ENCODE measurements around the gene EPAS1.

The EPAS1 gene

GRCh38 chr2:46381871-46382270 is 84.7 kb downstream of the EPAS1 start:
- Mint-ChIP-seq H3K36me3 (no peaks in the 10 kb centered on the region), H3K4me3 (no peak overlapping the region), H3K4me1 (no peaks in the 10 kb centered on the region), H3K27ac (no peak overlapping the region), H3K27me3 (no peaks in the 10 kb centered on the region), H3K9me3 (no peaks in the 10 kb centered on the region)

GRCh38 chr2:46382331-46383112 is 85.3 kb downstream of the EPAS1 start:
- Mint-ChIP-seq H3K36me3 (no peaks in the 10 kb centered on the region), H3K9me3 (no peaks in the 10 kb centered on the region), H3K27ac (no peak overlapping the region), H3K4me1 (no peaks in the 10 kb centered on the region), H3K4me3 (no peak overlapping the region), H3K27me3 (no peaks in the 10 kb centered on the region)

GRCh38 chr2:46383113-46383395 is 85.8 kb downstream of the EPAS1 start:
- Mint-ChIP-seq H3K9me3 (no peaks in the 10 kb centered on the region), H3K4me1 (no peaks in the 10 kb centered on the region), H3K27me3 (no peaks in the 10 kb centered on the region), H3K27ac (no peak overlapping the region), H3K36me3 (no peaks in the 10 kb centered on the region), H3K4me3 (no peak overlapping the region)

- no peaks in the 10 kb centered on the region for H3K9me3 Mint-ChIP-seq
- H3K27ac Mint-ChIP-seq: no peak overlapping the region
- H3K27me3 Mint-ChIP-seq: no peaks in the 10 kb centered on the region
- H3K36me3 Mint-ChIP-seq: no peaks in the 10 kb centered on the region
- no peaks in the 10 kb centered on the region for H3K4me1 Mint-ChIP-seq
- H3K4me3 Mint-ChIP-seq: no peak overlapping the region
Measured at GRCh38 chr2:46383784-46384456, 86.7 kb downstream of the EPAS1 start.

GRCh38 chr2:46384457-46384815 is 87.2 kb downstream of the EPAS1 start:
- H3K36me3 Mint-ChIP-seq: no peaks in the 10 kb centered on the region
- H3K27ac Mint-ChIP-seq: no peak overlapping the region
- H3K4me3 Mint-ChIP-seq: no peak overlapping the region
- H3K4me1 Mint-ChIP-seq: no peaks in the 10 kb centered on the region
- no peaks in the 10 kb centered on the region for H3K27me3 Mint-ChIP-seq
- H3K9me3 Mint-ChIP-seq: no peaks in the 10 kb centered on the region

- no peak overlapping the region for H3K4me3 Mint-ChIP-seq
- H3K27ac Mint-ChIP-seq: no peak overlapping the region
- H3K4me1 Mint-ChIP-seq: no peaks in the 10 kb centered on the region
- H3K9me3 Mint-ChIP-seq: no peaks in the 10 kb centered on the region
- no peaks in the 10 kb centered on the region for H3K36me3 Mint-ChIP-seq
- no peaks in the 10 kb centered on the region for H3K27me3 Mint-ChIP-seq
Measured at GRCh38 chr2:46385786-46386577, 88.8 kb downstream of the EPAS1 start.

GRCh38 chr2:46386763-46387162 is 89.6 kb downstream of the EPAS1 start:
- no peak overlapping the region for H3K4me3 Mint-ChIP-seq
- H3K27ac Mint-ChIP-seq: no peak overlapping the region
- no peaks in the 10 kb centered on the region for H3K36me3 Mint-ChIP-seq
- H3K4me1 Mint-ChIP-seq: no peaks in the 10 kb centered on the region
- H3K27me3 Mint-ChIP-seq: no peaks in the 10 kb centered on the region
- no peaks in the 10 kb centered on the region for H3K9me3 Mint-ChIP-seq

- Mint-ChIP-seq H3K36me3 (no peaks in the 10 kb centered on the region), H3K27ac (no peak overlapping the region), H3K27me3 (no peaks in the 10 kb centered on the region), H3K4me3 (no peak overlapping the region), H3K9me3 (no peaks in the 10 kb centered on the region), H3K4me1 (no peaks in the 10 kb centered on the region)
Measured at GRCh38 chr2:46387292-46387691, 90.1 kb downstream of the EPAS1 start.

- no peaks in the 10 kb centered on the region for H3K36me3 Mint-ChIP-seq
- H3K4me3 Mint-ChIP-seq: no peak overlapping the region
- no peaks in the 10 kb centered on the region for H3K27me3 Mint-ChIP-seq
- H3K27ac Mint-ChIP-seq: no peak overlapping the region
- no peaks in the 10 kb centered on the region for H3K4me1 Mint-ChIP-seq
- H3K9me3 Mint-ChIP-seq: no peaks in the 10 kb centered on the region
Measured at GRCh38 chr2:46387886-46388515, 90.8 kb downstream of the EPAS1 start.

GRCh38 chr2:46388881-46389280 is 91.7 kb downstream of the EPAS1 start:
- Mint-ChIP-seq H3K4me3 (no peak overlapping the region), H3K9me3 (no peaks in the 10 kb centered on the region), H3K27ac (no peak overlapping the region), H3K4me1 (no peaks in the 10 kb centered on the region), H3K36me3 (no peaks in the 10 kb centered on the region), H3K27me3 (no peaks in the 10 kb centered on the region)

- no peak overlapping the region for H3K4me3 Mint-ChIP-seq
- no peaks in the 10 kb centered on the region for H3K36me3 Mint-ChIP-seq
- H3K9me3 Mint-ChIP-seq: no peaks in the 10 kb centered on the region
- H3K27ac Mint-ChIP-seq: no peak overlapping the region
- no peaks in the 10 kb centered on the region for H3K4me1 Mint-ChIP-seq
- no peaks in the 10 kb centered on the region for H3K27me3 Mint-ChIP-seq
Measured at GRCh38 chr2:46389417-46389916, 92.3 kb downstream of the EPAS1 start.

GRCh38 chr2:46390036-46390435 is 92.8 kb downstream of the EPAS1 start:
- Mint-ChIP-seq H3K4me1 (no peaks in the 10 kb centered on the region), H3K4me3 (no peak overlapping the region), H3K9me3 (no peaks in the 10 kb centered on the region), H3K27ac (no peak overlapping the region), H3K27me3 (no peaks in the 10 kb centered on the region), H3K36me3 (no peaks in the 10 kb centered on the region)

- no peak overlapping the region for H3K27ac Mint-ChIP-seq
- no peaks in the 10 kb centered on the region for H3K9me3 Mint-ChIP-seq
- H3K4me1 Mint-ChIP-seq: no peaks in the 10 kb centered on the region
- H3K27me3 Mint-ChIP-seq: no peaks in the 10 kb centered on the region
- no peak overlapping the region for H3K4me3 Mint-ChIP-seq
- H3K36me3 Mint-ChIP-seq: no peaks in the 10 kb centered on the region
Measured at GRCh38 chr2:46390901-46391395, 93.7 kb downstream of the EPAS1 start.

- Mint-ChIP-seq H3K27me3 (peaks cover 1% of the 10 kb centered on the region), H3K27ac (no peak overlapping the region), H3K4me3 (no peak overlapping the region), H3K4me1 (no peaks in the 10 kb centered on the region), H3K9me3 (no peaks in the 10 kb centered on the region), H3K36me3 (no peaks in the 10 kb centered on the region)
Measured at GRCh38 chr2:46392561-46393346, 95.5 kb downstream of the EPAS1 start.

GRCh38 chr2:46393347-46393820 is 96.2 kb downstream of the EPAS1 start:
- H3K4me3 Mint-ChIP-seq: no peak overlapping the region
- no peak overlapping the region for H3K27ac Mint-ChIP-seq
- H3K4me1 Mint-ChIP-seq: no peaks in the 10 kb centered on the region

More at GRCh38 chr2:46393347-46393820, 96.2 kb downstream of the EPAS1 start:
- H3K27me3 Mint-ChIP-seq: peaks cover 1% of the 10 kb centered on the region
- no peaks in the 10 kb centered on the region for H3K36me3 Mint-ChIP-seq
- H3K9me3 Mint-ChIP-seq: no peaks in the 10 kb centered on the region

Data from activated naive CD4-positive, alpha-beta T cell treated with anti-CD3 and anti-CD28 coated beads, Interleukin-2, amount 50 U/mL, for 24 hours (primary cell).